GM12878 (cell line): ENCODE data around the gene TTC23. TPM values are rescaled to one million over a fixed set of nuclear protein-coding genes. Genes with fewer than 3 reads are reported as not detected.

Experiments used
- ATAC-seq: fragments of 200-7000 bp; cut with Tn5 transposase; 3 replicates; pipeline ENCODE4 v1.9.1; 2020; ENCODE audit warnings: mild to moderate bottlenecking, moderate library complexity
- BruUV-seq: library from RNA; stranded (reverse); fragments of 400-500 nt; replicated peaks from 2 replicates; lab custom pipeline; 2021; lab: Mats Ljungman, UMichigan
- CTCF ChIA-PET: fragments of 300-600 bp; sonication (Branson Sonifier 250); formaldehyde crosslinking; extraction: SDS; loops from one replicate; lab custom pipeline; 2021; ENCODE audit warnings: inconsistent platforms; lab: Yijun Ruan, JAX
- POLR2A ChIA-PET: fragments of 350-600 bp; formaldehyde crosslinking; extraction: SDS; loops from one replicate; lab custom pipeline; 2021; ENCODE audit warnings: inconsistent platforms; lab: Charles Lee
- RAD21 ChIA-PET: fragments of 300-600 bp; sonication (Branson Sonifier 250); formaldehyde crosslinking; loops from one replicate; lab custom pipeline; 2023; ENCODE audit warnings: antibody characterized with exemption; ENCODE audit not compliant: unreplicated experiment; lab: Charles Lee
- SMC1A ChIA-PET: fragments of 300-600 bp; sonication (Branson Sonifier 250); formaldehyde crosslinking; loops from one replicate; lab custom pipeline; 2023; ENCODE audit not compliant: unreplicated experiment, uncharacterized antibody; lab: Charles Lee
- DNase-seq: peaks from one replicate; pipeline ENCODE4 v3.0.0-alpha.2; 2011; ENCODE audit warnings: low read depth, low spot score
- FAIRE-seq: peaks from 3 replicates; lab custom pipeline; 2011; peaks lifted over from hg19 to GRCh38; lab: Jason Lieb, UNC
- H2AFZ ChIP-seq: 2 replicates; pipeline ENCODE4 v1.6.0; 2011; ENCODE audit warnings: low read depth, low read length, control low read depth; ENCODE audit not compliant: control insufficient read depth
- H3K27ac ChIP-seq: 2 replicates; pipeline ENCODE4 v1.5.1; 2011; ENCODE audit warnings: control low read depth; ENCODE audit not compliant: control insufficient read depth, insufficient read depth
- H3K27me3 ChIP-seq, 2 experiments: replicated peaks in 1 of 2; 2 replicates each; pipeline versions ENCODE4 v1.6.0 to v1.6.1; 2011; ENCODE audit warnings: low read length in 1 of 2; ENCODE audit not compliant: control insufficient read depth in 2 of 2, insufficient read depth in 2 of 2
- H3K36me3 ChIP-seq, 2 experiments: 2 replicates each; pipeline ENCODE4 v1.5.1; 2011; ENCODE audit warnings: low read length in 1 of 2; ENCODE audit not compliant: control insufficient read depth in 2 of 2, insufficient read depth in 2 of 2
- H3K4me1 ChIP-seq: 2 replicates; pipeline ENCODE4 v1.6.1; 2011; ENCODE audit warnings: mild to moderate bottlenecking, low read length, moderate library complexity, mixed read lengths; ENCODE audit not compliant: control insufficient read depth, insufficient read depth
- H3K4me2 ChIP-seq: 2 replicates; pipeline ENCODE4 v1.6.0; 2011; ENCODE audit warnings: control low read depth; ENCODE audit not compliant: control insufficient read depth, insufficient read depth
- H3K4me3 ChIP-seq: fragments of 200-600 bp; sonication (generic); 2 replicates; pipeline ENCODE4 v1.5.1; 2016
- H3K79me2 ChIP-seq: 2 replicates; pipeline ENCODE4 v1.6.0; 2011; ENCODE audit warnings: low read length; ENCODE audit not compliant: control insufficient read depth, insufficient read depth
- H3K9ac ChIP-seq: 2 replicates; pipeline ENCODE4 v1.8.0; 2011; ENCODE audit warnings: low read length, control low read depth, mixed read lengths; ENCODE audit not compliant: control insufficient read depth, insufficient read depth
- H3K9me3 ChIP-seq: replicated peaks from 3 replicates; pipeline ENCODE4 v1.5.1; 2011; ENCODE audit warnings: mild to moderate bottlenecking, low read length; ENCODE audit not compliant: control insufficient read depth, insufficient read depth
- H4K20me1 ChIP-seq: 2 replicates; pipeline ENCODE4 v1.6.0; 2011; ENCODE audit not compliant: control insufficient read depth, insufficient read depth
- BACH1 ChIP-seq: fragments of 450-650 bp; IDR thresholded peaks from 2 replicates; pipeline ENCODE4 v1.6.1; 2017; ENCODE audit warnings: mild to moderate bottlenecking, borderline replicate concordance
- CBFB ChIP-seq: IDR thresholded peaks from 2 replicates; pipeline ENCODE4 v1.6.1; 2016; ENCODE audit warnings: antibody characterized with exemption, low read depth
- EED ChIP-seq: sonication (generic); IDR thresholded peaks from 2 replicates; pipeline ENCODE4 v1.6.1; 2016; ENCODE audit warnings: antibody characterized with exemption, low read depth
- HCFC1 ChIP-seq: fragments of 150-350 bp; IDR thresholded peaks from 2 replicates; pipeline ENCODE4 v1.6.1; 2014; ENCODE audit warnings: low read length
- MEF2B ChIP-seq: fragments of 450-650 bp; IDR thresholded peaks from 2 replicates; pipeline ENCODE4 v1.6.1; 2018; ENCODE audit warnings: mild to moderate bottlenecking, moderate library complexity; ENCODE audit not compliant: partially characterized antibody, poor library complexity, severe bottlenecking
- MTA2 ChIP-seq: fragments of 450-650 bp; IDR thresholded peaks from 2 replicates; pipeline ENCODE4 v1.6.1; 2016; ENCODE audit warnings: low read depth, mild to moderate bottlenecking, moderate library complexity
- RAD51 ChIP-seq: fragments of 450-650 bp; IDR thresholded peaks from 2 replicates; pipeline ENCODE4 v1.6.1; 2016; ENCODE audit warnings: moderate library complexity, mild to moderate bottlenecking, inconsistent platforms
- RB1 ChIP-seq: fragments of 450-650 bp; formaldehyde crosslinking; IDR thresholded peaks from 2 replicates; pipeline ENCODE4 v1.6.1; 2017; ENCODE audit warnings: mild to moderate bottlenecking, borderline replicate concordance
- RUNX3 ChIP-seq: IDR thresholded peaks from 2 replicates; pipeline ENCODE4 v1.6.1; 2012; ENCODE audit warnings: low read length, inconsistent platforms
- SMAD5 ChIP-seq: IDR thresholded peaks from 2 replicates; pipeline ENCODE4 v1.6.1; 2016; ENCODE audit warnings: antibody characterized with exemption, low read depth
- SMARCA5 ChIP-seq: fragments of 450-650 bp; IDR thresholded peaks from 2 replicates; pipeline ENCODE4 v1.6.1; 2017; ENCODE audit warnings: mild to moderate bottlenecking
- STAT1 ChIP-seq: fragments of 450-650 bp; conservative IDR thresholded peaks from 2 replicates; pipeline ENCODE4 v1.6.1; 2014; ENCODE audit warnings: antibody characterized with exemption, mild to moderate bottlenecking
- ZZZ3 ChIP-seq: IDR thresholded peaks from 2 replicates; pipeline ENCODE4 v1.6.1; 2011; ENCODE audit warnings: low read depth; ENCODE audit not compliant: control insufficient read depth, insufficient read length
- WGBS: methylation state at CpG from one replicate; pipeline ENCODE4 v1.1.6; 2016; ENCODE audit warnings: low lambda C conversion rate; ENCODE audit not compliant: insufficient replicate concordance, insufficient coverage; ENCODE audit errors: missing lambda C conversion rate; 5-methylcytosine and 5-hydroxymethylcytosine counted together
- in situ Hi-C: fragments of 300-500 bp; cut with MboI; formaldehyde crosslinking; loops from 9 replicates; pipeline ENCODE4 v1.14.3; 2018; ENCODE audit warnings: mixed read lengths
- intact Hi-C: fragments of 100-400 bp; cut with micrococcal nuclease; formaldehyde crosslinking; loops from one replicate; pipeline ENCODE4 v1.14.2; 2022; ENCODE audit not compliant: unreplicated experiment
- polyA plus RNA-seq, 11 experiments: library from polyadenylated mRNA; depleted of rRNA in 4 of 11; unstranded in 6 of 11; stranded (reverse) in 5 of 11; fragments of >200 nt; fragmentation: Nextera tagmentation in 4 of 11; fragmentation: Illumina TruSeq in 1 of 11; extraction: Ambion mirVana in 4 of 11; extraction: Trizol in 1 of 11; gene quantifications; 1 replicate in 1 of 11; 2 replicates in 10 of 11; pipeline versions ENCODE4 v1.2.1 to v1.2.3, GENCODE V29; 2011 to 2016; ENCODE audit warnings: inconsistent platforms in 2 of 11, missing spikeins in 2 of 11, low read depth in 1 of 11
- total RNA-seq, 4 experiments: library from RNA; depleted of rRNA in 3 of 4; stranded (reverse); fragments of >200 nt in 3 of 4; fragmentation: Illumina TruSeq in 1 of 4; extraction: Trizol in 1 of 4; gene quantifications; 2 replicates each; pipeline versions ENCODE4 v1.2.1 to v1.2.3, GENCODE V29; 2013 to 2021
- TF ChIP-seq, protein P1 (sequence below): IDR thresholded peaks from 2 replicates; pipeline ENCODE4 v1.6.1; 2012; ENCODE audit warnings: improper control_type of control experiment, low read depth, low read length; ENCODE audit not compliant: insufficient replicate concordance
- TF ChIP-seq, protein P2 (sequence below): fragments of 450-650 bp; IDR thresholded peaks from 2 replicates; pipeline ENCODE4 v1.6.1; 2016; ENCODE audit warnings: mild to moderate bottlenecking
- TF ChIP-seq, protein P3 (sequence below): fragments of 450-650 bp; IDR thresholded peaks from 2 replicates; pipeline ENCODE4 v1.6.1; 2018; ENCODE audit warnings: borderline replicate concordance, mild to moderate bottlenecking; ENCODE audit not compliant: partially characterized antibody

Gene TTC23
- total and polyA plus RNA-seq, 10 of the 15 experiments (the other 5 are each of a cell fraction or from before 2014, with no cell fraction given): 1.2 to 9.0 (median 6.5) TPM

DNA sequence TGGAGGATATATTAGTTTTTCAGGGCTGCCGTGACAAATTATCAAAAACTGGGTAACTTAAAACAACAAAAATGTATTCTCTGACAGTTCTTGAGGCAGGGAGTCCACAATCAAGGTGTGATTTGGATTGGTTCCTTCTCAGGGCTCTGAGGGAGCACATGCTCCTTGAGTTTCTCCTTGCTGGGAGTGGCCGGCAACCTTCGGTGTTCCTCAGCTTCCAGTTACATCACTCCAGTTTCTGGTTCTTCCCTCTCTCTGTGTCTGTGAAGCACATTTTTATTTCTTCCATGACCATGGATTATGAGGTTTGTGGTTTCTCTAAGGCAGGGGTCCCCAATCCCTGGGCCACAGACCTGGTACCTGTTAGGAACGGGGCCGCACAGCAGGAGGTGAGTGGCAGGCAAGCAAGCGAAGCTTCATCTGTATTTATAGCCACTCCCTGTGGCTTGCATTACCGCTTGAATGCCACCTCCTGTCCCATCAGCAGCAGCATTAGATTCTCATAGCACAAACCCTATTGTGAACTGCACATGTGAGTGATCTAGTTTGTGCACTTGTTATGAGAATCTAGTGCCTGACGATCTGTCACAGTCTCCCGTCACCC is 26.2 kb upstream of the TTC23 start:
- FAIRE-seq (no peak), DNase-seq (no peak), ATAC-seq (peak; percentile 38)
- Histone ChIP-seq H4K20me1 (no peaks in the 10 kb centered on the region), H3K79me2 (no peaks in the 10 kb centered on the region), H2AFZ (no peak overlapping the region), H3K9ac (no peak overlapping the region), H3K4me3 (no peak overlapping the region), H3K9me3 (no peaks in the 10 kb centered on the region; the same call in 2 of the 3 replicates), H3K36me3 (no peaks in the 10 kb centered on the region; a peak in 1 of 4 replicates), H3K4me2 (no peak overlapping the region), H3K27ac (no peak overlapping the region), H3K4me1 (no peaks in the 10 kb centered on the region), H3K27me3 (no peaks in the 10 kb centered on the region)
- POLR2A ChIA-PET: no interaction called here
- 94% methylated on average over 9 of the region's 9 CpGs for WGBS
- in situ Hi-C loops (no loop called here), intact Hi-C loops (no loop called here)
- SMC1A ChIA-PET: interaction anchor here (0.5 to 12.9 kb wide), 8 partner anchors 10 to 481 kb away, joined by 3 to 163 read pairs (median 6); partner anchors contain the start of gene LRRC28
- no TSS peak for BruUV-seq
- CTCF ChIA-PET: interaction anchor here (1.1 to 11.6 kb wide), 9 partner anchors 8 to 480 kb away, joined by 3 to 184 read pairs (median 42); partner anchors contain the start of gene LRRC28
- RAD21 ChIA-PET: interaction anchor here (0.8 to 9.4 kb wide), 4 partner anchors 8 to 479 kb away, joined by 3 to 137 read pairs (median 41); no protein-coding TSS in a partner anchor
- TF ChIP-seq SMARCA5 (no peak), RB1 (no peak), HCFC1 (no peak), MTA2 (no peak), EED (peak; percentile 12; the same call in 1 of the 2 replicates), RUNX3 (peak; percentile 35; the same call in 1 of the 2 replicates), ZZZ3 (no peak), CBFB (no peak), MEF2B (no peak), STAT1 (no peak), BACH1 (no peak), RAD51 (no peak), SMAD5 (no peak)
- TF ChIP-seq, protein P1, sequence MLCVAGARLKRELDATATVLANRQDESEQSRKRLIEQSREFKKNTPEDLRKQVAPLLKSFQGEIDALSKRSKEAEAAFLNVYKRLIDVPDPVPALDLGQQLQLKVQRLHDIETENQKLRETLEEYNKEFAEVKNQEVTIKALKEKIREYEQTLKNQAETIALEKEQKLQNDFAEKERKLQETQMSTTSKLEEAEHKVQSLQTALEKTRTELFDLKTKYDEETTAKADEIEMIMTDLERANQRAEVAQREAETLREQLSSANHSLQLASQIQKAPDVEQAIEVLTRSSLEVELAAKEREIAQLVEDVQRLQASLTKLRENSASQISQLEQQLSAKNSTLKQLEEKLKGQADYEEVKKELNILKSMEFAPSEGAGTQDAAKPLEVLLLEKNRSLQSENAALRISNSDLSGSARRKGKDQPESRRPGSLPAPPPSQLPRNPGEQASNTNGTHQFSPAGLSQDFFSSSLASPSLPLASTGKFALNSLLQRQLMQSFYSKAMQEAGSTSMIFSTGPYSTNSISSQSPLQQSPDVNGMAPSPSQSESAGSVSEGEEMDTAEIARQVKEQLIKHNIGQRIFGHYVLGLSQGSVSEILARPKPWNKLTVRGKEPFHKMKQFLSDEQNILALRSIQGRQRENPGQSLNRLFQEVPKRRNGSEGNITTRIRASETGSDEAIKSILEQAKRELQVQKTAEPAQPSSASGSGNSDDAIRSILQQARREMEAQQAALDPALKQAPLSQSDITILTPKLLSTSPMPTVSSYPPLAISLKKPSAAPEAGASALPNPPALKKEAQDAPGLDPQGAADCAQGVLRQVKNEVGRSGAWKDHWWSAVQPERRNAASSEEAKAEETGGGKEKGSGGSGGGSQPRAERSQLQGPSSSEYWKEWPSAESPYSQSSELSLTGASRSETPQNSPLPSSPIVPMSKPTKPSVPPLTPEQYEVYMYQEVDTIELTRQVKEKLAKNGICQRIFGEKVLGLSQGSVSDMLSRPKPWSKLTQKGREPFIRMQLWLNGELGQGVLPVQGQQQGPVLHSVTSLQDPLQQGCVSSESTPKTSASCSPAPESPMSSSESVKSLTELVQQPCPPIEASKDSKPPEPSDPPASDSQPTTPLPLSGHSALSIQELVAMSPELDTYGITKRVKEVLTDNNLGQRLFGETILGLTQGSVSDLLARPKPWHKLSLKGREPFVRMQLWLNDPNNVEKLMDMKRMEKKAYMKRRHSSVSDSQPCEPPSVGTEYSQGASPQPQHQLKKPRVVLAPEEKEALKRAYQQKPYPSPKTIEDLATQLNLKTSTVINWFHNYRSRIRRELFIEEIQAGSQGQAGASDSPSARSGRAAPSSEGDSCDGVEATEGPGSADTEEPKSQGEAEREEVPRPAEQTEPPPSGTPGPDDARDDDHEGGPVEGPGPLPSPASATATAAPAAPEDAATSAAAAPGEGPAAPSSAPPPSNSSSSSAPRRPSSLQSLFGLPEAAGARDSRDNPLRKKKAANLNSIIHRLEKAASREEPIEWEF: no peak
- TF ChIP-seq, protein P2, sequence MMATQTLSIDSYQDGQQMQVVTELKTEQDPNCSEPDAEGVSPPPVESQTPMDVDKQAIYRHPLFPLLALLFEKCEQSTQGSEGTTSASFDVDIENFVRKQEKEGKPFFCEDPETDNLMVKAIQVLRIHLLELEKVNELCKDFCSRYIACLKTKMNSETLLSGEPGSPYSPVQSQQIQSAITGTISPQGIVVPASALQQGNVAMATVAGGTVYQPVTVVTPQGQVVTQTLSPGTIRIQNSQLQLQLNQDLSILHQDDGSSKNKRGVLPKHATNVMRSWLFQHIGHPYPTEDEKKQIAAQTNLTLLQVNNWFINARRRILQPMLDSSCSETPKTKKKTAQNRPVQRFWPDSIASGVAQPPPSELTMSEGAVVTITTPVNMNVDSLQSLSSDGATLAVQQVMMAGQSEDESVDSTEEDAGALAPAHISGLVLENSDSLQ: peak; percentile 56; the same call in 1 of the 2 replicates
- TF ChIP-seq, protein P3, sequence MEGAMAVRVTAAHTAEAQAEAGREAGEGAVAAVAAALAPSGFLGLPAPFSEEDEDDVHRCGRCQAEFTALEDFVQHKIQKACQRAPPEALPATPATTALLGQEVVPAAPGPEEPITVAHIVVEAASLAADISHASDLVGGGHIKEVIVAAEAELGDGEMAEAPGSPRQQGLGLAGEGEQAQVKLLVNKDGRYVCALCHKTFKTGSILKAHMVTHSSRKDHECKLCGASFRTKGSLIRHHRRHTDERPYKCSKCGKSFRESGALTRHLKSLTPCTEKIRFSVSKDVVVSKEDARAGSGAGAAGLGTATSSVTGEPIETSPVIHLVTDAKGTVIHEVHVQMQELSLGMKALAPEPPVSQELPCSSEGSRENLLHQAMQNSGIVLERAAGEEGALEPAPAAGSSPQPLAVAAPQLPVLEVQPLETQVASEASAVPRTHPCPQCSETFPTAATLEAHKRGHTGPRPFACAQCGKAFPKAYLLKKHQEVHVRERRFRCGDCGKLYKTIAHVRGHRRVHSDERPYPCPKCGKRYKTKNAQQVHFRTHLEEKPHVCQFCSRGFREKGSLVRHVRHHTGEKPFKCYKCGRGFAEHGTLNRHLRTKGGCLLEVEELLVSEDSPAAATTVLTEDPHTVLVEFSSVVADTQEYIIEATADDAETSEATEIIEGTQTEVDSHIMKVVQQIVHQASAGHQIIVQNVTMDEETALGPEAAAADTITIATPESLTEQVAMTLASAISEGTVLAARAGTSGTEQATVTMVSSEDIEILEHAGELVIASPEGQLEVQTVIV: no peak
